CD14-positive monocyte (primary cell): ENCODE measurements around the gene PRKAG3. TPM values are rescaled to one million over a fixed set of nuclear protein-coding genes. Genes with fewer than 3 reads are reported as not detected.
A peak's percentile ranks its signal among the peaks of the same experiment; 100 is the strongest.

Experiments used
- DNase-seq, 3 donors: peaks; one replicate each; pipeline ENCODE4 v3.0.0-alpha.2; 2011 to 2022
- H2AFZ ChIP-seq: 2 replicates; pipeline ENCODE4 v1.6.0; 2012; ENCODE audit warnings: mild to moderate bottlenecking, low read depth, low read length, inconsistent platforms; ENCODE audit not compliant: insufficient read depth, poor library complexity, severe bottlenecking
- H3K27ac ChIP-seq, 2 donors: 1 replicate in 1 of 2; 2 replicates in 1 of 2; pipeline ENCODE4 v1.5.1; 2012 to 2013; ENCODE audit warnings: low read length in 2 of 2, control low read depth in 1 of 2, inconsistent platforms in 1 of 2, low read depth in 1 of 2, mild to moderate bottlenecking in 1 of 2
- H3K27me3 ChIP-seq, 2 donors: one replicate each; pipeline versions ENCODE4 v1.6.0 to v1.6.1; 2011 to 2013; ENCODE audit warnings: low read length in 2 of 2; ENCODE audit not compliant: control insufficient read depth in 2 of 2, insufficient read depth in 2 of 2
- H3K36me3 ChIP-seq, 2 donors: replicated peaks in 1 of 2; 1 replicate in 1 of 2; 2 replicates in 1 of 2; pipeline versions ENCODE4 v1.5.1 to v1.6.1; 2012 to 2013; ENCODE audit warnings: low read length in 2 of 2, control low read depth in 1 of 2, inconsistent platforms in 1 of 2, mild to moderate bottlenecking in 1 of 2; ENCODE audit not compliant: insufficient read depth in 2 of 2, control insufficient read depth in 1 of 2
- H3K4me1 ChIP-seq, 2 donors: 1 replicate in 1 of 2; 2 replicates in 1 of 2; pipeline versions ENCODE4 v1.5.1 to v1.6.1; 2012 to 2013; ENCODE audit warnings: low read length in 2 of 2, control low read depth in 1 of 2, inconsistent platforms in 1 of 2, mild to moderate bottlenecking in 1 of 2, moderate library complexity in 1 of 2; ENCODE audit not compliant: insufficient read depth in 2 of 2, control insufficient read depth in 1 of 2
- H3K4me2 ChIP-seq: replicated peaks from 2 replicates; pipeline ENCODE3; 2012; ENCODE audit warnings: low read length, moderate library complexity, mild to moderate bottlenecking; ENCODE audit not compliant: poor library complexity, severe bottlenecking; ENCODE audit errors: extremely low read depth
- H3K4me3 ChIP-seq, 3 experiments: fragments of 200-600 bp in 1 of 3; sonication (generic) in 1 of 3; replicated peaks in 1 of 3; 1 replicate in 2 of 3; 2 replicates in 1 of 3; pipeline ENCODE4 v1.5.1; 2011 to 2013; ENCODE audit warnings: low read length in 3 of 3, mild to moderate bottlenecking in 3 of 3, control low read depth in 2 of 3, low read depth in 2 of 3, inconsistent platforms in 1 of 3, moderate library complexity in 1 of 3
- H3K79me2 ChIP-seq: 2 replicates; pipeline ENCODE4 v1.6.0; 2012; ENCODE audit warnings: mild to moderate bottlenecking, control low read depth, inconsistent platforms, low read length, moderate library complexity; ENCODE audit not compliant: insufficient read depth
- H3K9ac ChIP-seq: 2 replicates; pipeline ENCODE4 v1.6.0; 2017; ENCODE audit warnings: low read length, mild to moderate bottlenecking; ENCODE audit not compliant: insufficient read depth, poor library complexity, severe bottlenecking
- H3K9me3 ChIP-seq, 2 donors: replicated peaks in 1 of 2; 1 replicate in 1 of 2; 2 replicates in 1 of 2; pipeline versions ENCODE4 v1.5.1 to v1.6.1; 2012 to 2013; ENCODE audit warnings: low read length in 2 of 2, control low read depth in 1 of 2; ENCODE audit not compliant: control insufficient read depth in 1 of 2, insufficient read depth in 1 of 2
- H4K20me1 ChIP-seq: 2 replicates; pipeline ENCODE4 v1.6.0; 2012; ENCODE audit warnings: mild to moderate bottlenecking, low read length, control low read depth, moderate library complexity; ENCODE audit not compliant: insufficient read depth
- H3K27ac Mint-ChIP-seq, 7 donors: one replicate each; pipeline ENCODE4 v1.8.0; 2020; ENCODE audit warnings: mild to moderate bottlenecking in 7 of 7, mixed read lengths in 7 of 7, moderate library complexity in 6 of 7, inconsistent platforms in 2 of 7
- H3K27me3 Mint-ChIP-seq, 3 donors: one replicate each; pipeline ENCODE4 v1.8.0; 2021 to 2022; ENCODE audit warnings: low read depth in 3 of 3, mild to moderate bottlenecking in 3 of 3, mixed read lengths in 3 of 3, moderate library complexity in 3 of 3, inconsistent platforms in 1 of 3
- H3K36me3 Mint-ChIP-seq, 2 donors: one replicate each; pipeline ENCODE4 v1.8.0; 2020; ENCODE audit warnings: mixed read lengths in 2 of 2, inconsistent platforms in 1 of 2, mild to moderate bottlenecking in 1 of 2
- H3K4me1 Mint-ChIP-seq: one replicate; pipeline ENCODE4 v1.8.0; 2020; ENCODE audit warnings: mild to moderate bottlenecking, mixed read lengths
- H3K4me3 Mint-ChIP-seq, 2 donors: one replicate each; pipeline ENCODE4 v1.8.0; 2020; ENCODE audit warnings: mild to moderate bottlenecking in 2 of 2, mixed read lengths in 2 of 2, moderate library complexity in 1 of 2
- H3K9me3 Mint-ChIP-seq, 7 donors: one replicate each; pipeline ENCODE4 v1.8.0; 2020 to 2022; ENCODE audit warnings: mixed read lengths in 7 of 7, mild to moderate bottlenecking in 6 of 7, moderate library complexity in 6 of 7, inconsistent platforms in 2 of 7
- CTCF ChIP-seq: fragments of 200-600 bp; IDR thresholded peaks from one replicate; pipeline ENCODE4 v1.8.0; 2022; ENCODE audit warnings: antibody characterized with exemption, mild to moderate bottlenecking
- WGBS: methylation state at CpG from one replicate; pipeline ENCODE4 v1.1.5; 2013; ENCODE audit warnings: missing lambda C conversion rate; ENCODE audit not compliant: insufficient coverage; 5-methylcytosine and 5-hydroxymethylcytosine counted together
- intact Hi-C, 2 donors: fragments of 100-400 bp; cut with micrococcal nuclease; formaldehyde crosslinking; loops; one replicate each; pipeline versions ENCODE4 v1.15.0 to v1.15.1; 2023
- polyA plus RNA-seq, 3 donors: library from polyadenylated mRNA; depleted of rRNA in 1 of 3; unstranded in 2 of 3; stranded (reverse) in 1 of 3; fragments of 300-500 nt in 2 of 3; fragments of >200 nt in 1 of 3; fragmentation: Illumina TruSeq in 2 of 3; gene quantifications; 1 replicate in 2 of 3; 2 replicates in 1 of 3; pipeline ENCODE4 v1.2.3, GENCODE V29; 2012 to 2021

The PRKAG3 gene
- polyA plus RNA-seq, 3 donors, result not detected

- Histone ChIP-seq H3K27ac (no peak overlapping the region), H3K9ac (no peak overlapping the region), H3K9me3 (no peaks in the 10 kb centered on the region), H4K20me1 (peaks cover 17% of the 10 kb centered on the region), H3K4me2 (no peak overlapping the region), H3K36me3 (peaks cover 17 to 71% of the 10 kb centered on the region in 2 donors), H2AFZ (no peak overlapping the region), H3K4me3 (no peak overlapping the region), H3K4me1 (peaks cover 28 to 38% of the 10 kb centered on the region in 2 donors), H3K79me2 (no peaks in the 10 kb centered on the region), H3K27me3 (peaks cover 0 to 3% of the 10 kb centered on the region in 2 donors)
- Mint-ChIP-seq H3K27me3 (peaks cover 14 to 34% (median 16%) of the 10 kb centered on the region in 3 donors), H3K4me1 (peaks cover 49% of the 10 kb centered on the region), H3K36me3 (peaks cover 83 to 88% of the 10 kb centered on the region in 2 donors), H3K9me3 (peaks cover 0 to 8% (median 3%) of the 10 kb centered on the region in 7 donors), H3K4me3 (peak overlapping the region in 1 of 2 donors; percentile 14), H3K27ac (peak overlapping the region in 3 of 7 donors; percentile 60 to 85 (median 73))
- intact Hi-C loops, result no loop called here
- TF ChIP-seq CTCF, result no peak
- WGBS, result 76% methylated on average over 2 of the region's 2 CpGs
- no peak for DNase-seq
These were observed 15.0 kb downstream of the PRKAG3 start for GRCh38 chr2:218816561-218817011.

- Mint-ChIP-seq H3K4me1 (peaks cover 50% of the 10 kb centered on the region), H3K9me3 (peaks cover 0 to 8% (median 2%) of the 10 kb centered on the region in 7 donors), H3K4me3 (no peak overlapping the region), H3K36me3 (peaks cover 81 to 84% of the 10 kb centered on the region in 2 donors), H3K27ac (peak overlapping the region in 2 of 7 donors; percentile 22 to 70), H3K27me3 (peaks cover 15 to 30% (median 15%) of the 10 kb centered on the region in 3 donors)
- Histone ChIP-seq H3K9ac (no peak overlapping the region), H3K4me2 (no peak overlapping the region), H4K20me1 (peaks cover 21% of the 10 kb centered on the region), H3K36me3 (peaks cover 17 to 73% of the 10 kb centered on the region in 2 donors), H3K4me1 (peaks cover 29 to 39% of the 10 kb centered on the region in 2 donors), H3K79me2 (no peaks in the 10 kb centered on the region), H2AFZ (no peak overlapping the region), H3K27me3 (peaks cover 0 to 3% of the 10 kb centered on the region in 2 donors), H3K4me3 (no peak overlapping the region), H3K9me3 (no peaks in the 10 kb centered on the region), H3K27ac (no peak overlapping the region)
- DNase-seq, result no peak
- 96% methylated on average over 3 of the region's 4 CpGs for WGBS
- intact Hi-C loops, result no loop called here
- TF ChIP-seq CTCF, result no peak
These were observed 16.0 kb downstream of the PRKAG3 start for GRCh38 chr2:218815649-218816048.
